ENCODE measurements around the gene SFXN3. TPM values are rescaled to one million over a fixed set of nuclear protein-coding genes. Genes with fewer than 3 reads are reported as not detected.

Gene SFXN3
- total and polyA plus RNA-seq, 2 of the 13 experiments (the other 11 are each of a cell fraction or from before 2014, with no cell fraction given), result 16.8 to 71.5 TPM

- no peak for TF ChIP-seq ZBTB21 (CRISPR knock-in tag; IDR thresholded peaks at IDR 0.05)
- no peak for TF ChIP-seq RFXANK (CRISPR knock-in tag; IDR thresholded peaks at IDR 0.05)
- TF ChIP-seq GATAD2A (CRISPR knock-in tag; IDR thresholded peaks at IDR 0.05), result 0 out of 2 replicates have a peak, but pooled peaks have one; percentile 12
- TF ChIP-seq ZNF44 (CRISPR knock-in tag; IDR thresholded peaks at IDR 0.05), result no peak
- TF ChIP-seq ZFP90 (CRISPR knock-in tag; IDR thresholded peaks at IDR 0.05; ENCODE audit: borderline replicate concordance), result no peak
- TF ChIP-seq TBX2 (CRISPR knock-in tag; IDR thresholded peaks at IDR 0.05; ENCODE audit: borderline replicate concordance), result no peak; the same call in 1 of the 2 replicates
- no peak for TF ChIP-seq FOXK2 (IDR thresholded peaks at IDR 0.05)
- TF ChIP-seq HDAC6 (IDR thresholded peaks at IDR 0.05; ENCODE audit: low read depth, low read length), result no peak
- no peak for TF ChIP-seq SNAPC5 (CRISPR knock-in tag; IDR thresholded peaks at IDR 0.05; ENCODE audit: borderline replicate concordance)
- TF ChIP-seq TGIF2 (CRISPR knock-in tag; IDR thresholded peaks at IDR 0.05), result no peak
- no peak for TF ChIP-seq SCMH1 (CRISPR knock-in tag; IDR thresholded peaks at IDR 0.05; ENCODE audit: borderline replicate concordance)
- TF ChIP-seq ZNF143 (CRISPR knock-in tag; IDR thresholded peaks at IDR 0.05), result no peak; the same call in 1 of the 2 replicates
- no peak for TF ChIP-seq ELF3 (CRISPR knock-in tag; IDR thresholded peaks at IDR 0.05)
- TF ChIP-seq HIVEP1 (CRISPR knock-in tag; IDR thresholded peaks at IDR 0.05), result no peak; the same call in 1 of the 2 replicates
- no peak for TF ChIP-seq ZMAT5 (CRISPR knock-in tag; IDR thresholded peaks at IDR 0.05; ENCODE audit: borderline replicate concordance, low read depth)
- TF ChIP-seq ZXDC (CRISPR knock-in tag; IDR thresholded peaks at IDR 0.05), result no peak
- TF ChIP-seq SIX4 (CRISPR knock-in tag; IDR thresholded peaks at IDR 0.05), result no peak
- TF ChIP-seq ZFP82 (CRISPR knock-in tag; IDR thresholded peaks at IDR 0.05; ENCODE audit: borderline replicate concordance), result no peak
- no peak for TF ChIP-seq GABPB1 (CRISPR knock-in tag; IDR thresholded peaks at IDR 0.05)
- no peak for TF ChIP-seq RBAK (CRISPR knock-in tag; IDR thresholded peaks at IDR 0.05)
- no peak for TF ChIP-seq CENPBD1 (CRISPR knock-in tag; IDR thresholded peaks at IDR 0.05; ENCODE audit: borderline replicate concordance, low read depth)
- peak; percentile 70; the same call in 1 of the 2 replicates for TF ChIP-seq ZBED4 (CRISPR knock-in tag; IDR thresholded peaks at IDR 0.05; ENCODE audit: borderline replicate concordance)
- TF ChIP-seq SRSF1 (optimal IDR thresholded peaks at IDR 0.05; ENCODE audit: low read depth, low read length), result no peak
- 0 out of 2 replicates have a peak, but pooled peaks have one; percentile 68 for TF ChIP-seq ZNF251 (CRISPR knock-in tag; IDR thresholded peaks at IDR 0.05)
These were observed 34.2 kb upstream of the SFXN3 start (continued) for GRCh38 chr10:100996678-100997359.
